OCI-LY7 (cell line): Measurements from ENCODE around the gene SAMD8. TPM values are rescaled to one million over a fixed set of nuclear protein-coding genes. Genes with fewer than 3 reads are reported as not detected.
"Not testable (repeated sequence)": the region's sequence is repeated elsewhere in the genome, so short reads cannot be mapped to it uniquely, and the experiment has no call there.

ENCODE experiments used
- BruUV-seq: library from RNA; stranded (reverse); fragments of 400-500 nt; replicated peaks from 2 replicates; lab custom pipeline; 2021; lab: Mats Ljungman, UMichigan
- CTCF ChIA-PET: fragments of 300-600 bp; sonication (Branson Sonifier 250); formaldehyde crosslinking; loops from one replicate; lab custom pipeline; 2022; ENCODE audit warnings: antibody characterized with exemption; ENCODE audit not compliant: unreplicated experiment; lab: Charles Lee
- POLR2A ChIA-PET: fragments of 300-600 bp; sonication (Branson Sonifier 250); formaldehyde crosslinking; loops from one replicate; lab custom pipeline; 2022; ENCODE audit warnings: antibody characterized with exemption; lab: Charles Lee
- DNase-seq: peaks from one replicate; pipeline ENCODE4 v3.0.0-alpha.2; 2015; ENCODE audit warnings: low spot score
- H2AFZ ChIP-seq: fragments of 200-600 bp; sonication (generic), shearing (Covaris generic); 2 replicates; pipeline ENCODE4 v1.6.1; 2014; ENCODE audit warnings: mild to moderate bottlenecking, antibody characterized with exemption, low read length, moderate library complexity
- H3K27ac ChIP-seq: fragments of 200-600 bp; sonication (generic); 2 replicates; pipeline ENCODE4 v1.5.1; 2014; ENCODE audit warnings: mixed run types, low read depth, mild to moderate bottlenecking, moderate library complexity, low read length, inconsistent platforms; ENCODE audit not compliant: poor library complexity, severe bottlenecking
- H3K36me3 ChIP-seq: fragments of 200-600 bp; sonication (generic); 2 replicates; pipeline ENCODE4 v1.6.1; 2014; ENCODE audit warnings: mild to moderate bottlenecking, antibody characterized with exemption, low read length, moderate library complexity, mixed read lengths; ENCODE audit not compliant: insufficient read depth
- H3K4me1 ChIP-seq: fragments of 200-600 bp; sonication (generic); 2 replicates; pipeline ENCODE4 v1.5.1; 2014; ENCODE audit warnings: mild to moderate bottlenecking, low read length; ENCODE audit not compliant: insufficient read depth, poor library complexity, severe bottlenecking
- H3K4me2 ChIP-seq: fragments of 200-600 bp; sonication (generic); 2 replicates; pipeline ENCODE4 v1.6.1; 2014; ENCODE audit warnings: mild to moderate bottlenecking, low read length
- H3K4me3 ChIP-seq: fragments of 200-600 bp; sonication (generic); 2 replicates; pipeline ENCODE4 v1.5.1; 2014; ENCODE audit warnings: mild to moderate bottlenecking, low read depth, low read length; ENCODE audit not compliant: poor library complexity, severe bottlenecking
- H3K79me2 ChIP-seq: fragments of 200-600 bp; sonication (generic); 2 replicates; pipeline ENCODE4 v1.6.1; 2016; ENCODE audit warnings: low read depth, mild to moderate bottlenecking, low read length, moderate library complexity, mixed read lengths; ENCODE audit not compliant: insufficient read depth
- H3K9me2 ChIP-seq: fragments of 200-600 bp; sonication (generic); 2 replicates; pipeline ENCODE4 v1.6.1; 2016; ENCODE audit warnings: mild to moderate bottlenecking, low read length, mixed read lengths; ENCODE audit not compliant: insufficient read depth
- H3K9me3 ChIP-seq: fragments of 200-600 bp; sonication (generic); 2 replicates; pipeline ENCODE4 v1.6.1; 2014; ENCODE audit warnings: mild to moderate bottlenecking, mixed run types, low read length, mixed read lengths
- H4K20me1 ChIP-seq: fragments of 200-600 bp; sonication (generic); 2 replicates; pipeline ENCODE4 v1.6.1; 2014; ENCODE audit warnings: mild to moderate bottlenecking, antibody characterized with exemption, low read length, moderate library complexity, mixed read lengths; ENCODE audit not compliant: insufficient read depth
- EZH2phosphoT487 ChIP-seq: fragments of 200-600 bp; sonication (generic); IDR thresholded peaks from 2 replicates; pipeline ENCODE4 v1.6.1; 2018; ENCODE audit warnings: low read depth, borderline replicate concordance, mild to moderate bottlenecking, mixed run types, antibody characterized with exemption, low read length, moderate library complexity, mixed read lengths
- intact Hi-C: fragments of 100-400 bp; cut with micrococcal nuclease; formaldehyde crosslinking; loops from one replicate; pipeline ENCODE4 v1.10.0; 2022; ENCODE audit not compliant: unreplicated experiment
- total RNA-seq, 2 experiments: library from RNA; depleted of rRNA in 1 of 2; stranded (reverse); fragments of >200 nt in 1 of 2; shearing (Covaris generic) in 1 of 2; gene quantifications; 2 replicates each; pipeline ENCODE4 v1.2.3, GENCODE V29; 2014 to 2022
- TF ChIP-seq, protein P1 (sequence below): fragments of 200-600 bp; sonication (generic); conservative IDR thresholded peaks from 2 replicates; pipeline ENCODE4 v1.5.1; 2014; ENCODE audit warnings: mild to moderate bottlenecking, antibody characterized with exemption, low read length, moderate library complexity, mixed read lengths

Gene SAMD8
- total RNA-seq, 2 experiments from 2014 or later: 8.8 to 16.7 TPM

GRCh38 chr10:75195035-75195763 lies 83.7 kb downstream of the SAMD8 start:
- H3K27ac ChIP-seq: no peak overlapping the region
- ChIA-PET POLR2A (no interaction called here), CTCF (no interaction called here)
- no peaks in the 10 kb centered on the region for H4K20me1 ChIP-seq
- BruUV-seq: no TSS peak
- H3K9me2 ChIP-seq: no peaks in the 10 kb centered on the region
- no peak overlapping the region for H3K4me2 ChIP-seq
- no peak for TF ChIP-seq EZH2phosphoT487
- TF ChIP-seq, protein P1, sequence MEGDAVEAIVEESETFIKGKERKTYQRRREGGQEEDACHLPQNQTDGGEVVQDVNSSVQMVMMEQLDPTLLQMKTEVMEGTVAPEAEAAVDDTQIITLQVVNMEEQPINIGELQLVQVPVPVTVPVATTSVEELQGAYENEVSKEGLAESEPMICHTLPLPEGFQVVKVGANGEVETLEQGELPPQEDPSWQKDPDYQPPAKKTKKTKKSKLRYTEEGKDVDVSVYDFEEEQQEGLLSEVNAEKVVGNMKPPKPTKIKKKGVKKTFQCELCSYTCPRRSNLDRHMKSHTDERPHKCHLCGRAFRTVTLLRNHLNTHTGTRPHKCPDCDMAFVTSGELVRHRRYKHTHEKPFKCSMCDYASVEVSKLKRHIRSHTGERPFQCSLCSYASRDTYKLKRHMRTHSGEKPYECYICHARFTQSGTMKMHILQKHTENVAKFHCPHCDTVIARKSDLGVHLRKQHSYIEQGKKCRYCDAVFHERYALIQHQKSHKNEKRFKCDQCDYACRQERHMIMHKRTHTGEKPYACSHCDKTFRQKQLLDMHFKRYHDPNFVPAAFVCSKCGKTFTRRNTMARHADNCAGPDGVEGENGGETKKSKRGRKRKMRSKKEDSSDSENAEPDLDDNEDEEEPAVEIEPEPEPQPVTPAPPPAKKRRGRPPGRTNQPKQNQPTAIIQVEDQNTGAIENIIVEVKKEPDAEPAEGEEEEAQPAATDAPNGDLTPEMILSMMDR: no peak
- H3K9me3 ChIP-seq: no peaks in the 10 kb centered on the region
- H3K79me2 ChIP-seq: no peaks in the 10 kb centered on the region
- no peaks in the 10 kb centered on the region for H3K36me3 ChIP-seq
- DNase-seq: no peak
- intact Hi-C loops: no loop called here
- no peaks in the 10 kb centered on the region for H3K4me1 ChIP-seq
- H3K4me3 ChIP-seq: no peak overlapping the region
- no peak overlapping the region for H2AFZ ChIP-seq

DNA sequence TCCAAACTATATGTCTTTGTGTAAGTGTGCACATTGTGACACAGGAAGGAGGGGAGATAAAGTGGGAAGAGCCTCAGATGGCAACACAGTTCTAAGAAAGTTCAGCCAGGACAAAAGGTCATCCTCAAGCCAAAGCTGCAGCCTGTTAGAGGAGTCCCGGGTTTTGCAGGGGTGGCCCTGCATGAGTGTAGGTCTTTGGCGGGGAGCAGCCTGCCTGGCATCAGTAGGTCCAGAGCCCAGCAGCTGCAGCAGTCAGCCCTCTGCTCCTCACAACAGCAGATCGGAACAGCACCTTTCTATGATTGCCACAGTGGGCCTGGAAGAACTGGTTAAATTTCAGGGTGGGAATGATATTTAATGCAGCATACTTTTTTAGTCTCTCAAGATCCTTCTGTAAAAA lies 85.6 kb downstream of the SAMD8 start:
- no peaks in the 10 kb centered on the region for H3K79me2 ChIP-seq
- CTCF ChIA-PET: no interaction called here
- no peak overlapping the region for H3K27ac ChIP-seq
- no peaks in the 10 kb centered on the region for H4K20me1 ChIP-seq
- no peaks in the 10 kb centered on the region for H3K36me3 ChIP-seq
- no peaks in the 10 kb centered on the region for H3K4me1 ChIP-seq
- no peaks in the 10 kb centered on the region for H3K9me3 ChIP-seq
- TF ChIP-seq, protein P1: no peak
- no peak for TF ChIP-seq EZH2phosphoT487
- BruUV-seq: no TSS peak
- no peak for DNase-seq
- H3K4me3 ChIP-seq: no peak overlapping the region
- H3K4me2 ChIP-seq: no peak overlapping the region
- intact Hi-C loops: no loop called here
- no peaks in the 10 kb centered on the region for H3K9me2 ChIP-seq
- POLR2A ChIA-PET: no interaction called here
- H2AFZ ChIP-seq: no peak overlapping the region

DNA sequence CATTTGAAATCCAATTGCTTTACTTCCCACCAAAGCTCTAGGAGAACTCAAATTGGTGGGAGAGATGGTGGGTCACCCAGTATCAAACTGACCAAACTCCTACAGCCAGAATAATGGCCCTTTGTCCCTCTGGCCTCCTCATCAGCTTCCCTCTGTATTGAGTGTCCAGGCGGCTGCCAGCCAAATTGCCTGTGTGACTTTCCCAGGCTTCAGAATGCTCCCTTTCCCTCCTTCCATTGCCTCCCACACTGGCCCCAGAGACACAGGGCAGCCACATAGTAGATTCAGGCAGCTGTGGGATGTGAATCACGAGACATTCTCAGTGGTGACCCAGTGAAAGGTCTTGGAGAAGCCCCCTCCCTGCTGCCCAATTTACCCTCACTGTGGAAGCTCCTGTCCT lies 86.5 kb downstream of the SAMD8 start:
- DNase-seq: no peak
- ChIA-PET POLR2A (interaction anchor here (0.7 to 4.2 kb wide), 4 partner anchors 9 to 25 kb away, joined by 3 to 14 read pairs (median 4); partner anchors contain the start of gene VDAC2), CTCF (no interaction called here)
- no peak overlapping the region for H3K4me2 ChIP-seq
- no peaks in the 10 kb centered on the region for H3K79me2 ChIP-seq
- H3K9me3 ChIP-seq: no peaks in the 10 kb centered on the region
- intact Hi-C loops: no loop called here
- H3K9me2 ChIP-seq: no peaks in the 10 kb centered on the region
- H3K36me3 ChIP-seq: no peaks in the 10 kb centered on the region
- no peaks in the 10 kb centered on the region for H3K4me1 ChIP-seq
- no peak overlapping the region for H3K27ac ChIP-seq
- no peak overlapping the region for H2AFZ ChIP-seq
- no TSS peak for BruUV-seq
- H4K20me1 ChIP-seq: no peaks in the 10 kb centered on the region
- H3K4me3 ChIP-seq: no peak overlapping the region
- no peak for TF ChIP-seq EZH2phosphoT487
- TF ChIP-seq, protein P1: no peak

DNA sequence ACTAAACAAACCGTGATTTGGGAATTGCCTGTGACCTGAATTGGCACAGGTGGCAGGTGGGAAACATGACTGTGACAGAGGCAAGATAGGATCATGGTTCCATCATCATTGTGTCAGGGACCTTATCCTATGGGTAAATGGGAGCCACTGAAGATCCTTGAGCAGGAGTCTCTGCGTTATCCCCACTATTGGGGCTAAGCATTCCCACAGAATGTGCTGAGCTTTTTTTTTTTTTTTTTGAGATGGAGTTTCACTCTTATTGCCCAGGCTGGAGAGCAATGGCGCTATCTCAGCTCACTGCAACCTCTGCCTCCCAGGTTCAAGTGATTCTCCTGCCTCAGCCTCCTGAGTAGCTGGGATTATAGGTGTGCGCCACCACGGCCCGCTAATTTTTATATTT lies 88.5 kb downstream of the SAMD8 start:
- H3K9me2 ChIP-seq, H3K4me1 ChIP-seq, BruUV-seq, H3K79me2 ChIP-seq, intact Hi-C loops, H3K4me2 ChIP-seq, H4K20me1 ChIP-seq, H3K27ac ChIP-seq, H3K9me3 ChIP-seq, H2AFZ ChIP-seq, DNase-seq, H3K36me3 ChIP-seq, H3K4me3 ChIP-seq: not testable (repeated sequence)
- POLR2A ChIA-PET: interaction anchor here (0.6 to 4.2 kb wide), 5 partner anchors 11 to 1299 kb away, joined by 3 to 14 read pairs (median 3); partner anchors contain the start of gene VDAC2
- CTCF ChIA-PET: interaction anchor here (0.6 kb wide), 1 partner anchor 52 kb away, joined by 4 read pairs; no protein-coding TSS in a partner anchor
